RWPE1 (cell line): Measurements from ENCODE around the gene KMT2D.

Experiments used
- CTCF ChIA-PET: fragments of 350-600 bp; sonication (Branson Sonifier 250); formaldehyde crosslinking; extraction: SDS; loops from one replicate; lab custom pipeline; 2021; lab: Yijun Ruan, JAX
- POLR2A ChIA-PET: fragments of 400-600 bp; formaldehyde crosslinking; extraction: SDS; loops from one replicate; lab custom pipeline; 2020; ENCODE audit warnings: antibody characterized with exemption; ENCODE audit not compliant: low non-redundant PET; lab: Yijun Ruan, JAX
- DNase-seq: peaks from one replicate; pipeline ENCODE4 v3.0.0; 2012; ENCODE audit warnings: low spot score
- H3K27ac ChIP-seq: fragments of 450-650 bp; 2 replicates; pipeline ENCODE4 v1.5.1; 2017
- CTCF ChIP-seq: fragments of 450-650 bp; conservative IDR thresholded peaks from 2 replicates; pipeline ENCODE4 v1.5.1; 2017; ENCODE audit warnings: low read depth, mild to moderate bottlenecking

KMT2D gene

GRCh38 chr12:49050507-49051372, 9.9 kb downstream of the KMT2D start:
- POLR2A ChIA-PET: no interaction called here
- DNase-seq: no peak
- no peak for TF ChIP-seq CTCF
- H3K27ac ChIP-seq: no peak overlapping the region
- CTCF ChIA-PET: interaction anchor here (0.6 to 0.9 kb wide), 2 partner anchors 14 to 22 kb away, joined by 3 to 6 read pairs; no protein-coding TSS in a partner anchor

GRCh38 chr12:49049566-49050224, 10.9 kb downstream of the KMT2D start:
- POLR2A ChIA-PET: no interaction called here
- peak; percentile 70 for DNase-seq
- no peak overlapping the region for H3K27ac ChIP-seq
- TF ChIP-seq CTCF: no peak
- CTCF ChIA-PET: no interaction called here

GRCh38 chr12:49048953-49049352, 11.6 kb downstream of the KMT2D start:
- no peak overlapping the region for H3K27ac ChIP-seq
- DNase-seq: no peak
- TF ChIP-seq CTCF: no peak
- POLR2A ChIA-PET: no interaction called here
- CTCF ChIA-PET: no interaction called here

- no peak for DNase-seq
- POLR2A ChIA-PET: no interaction called here
- TF ChIP-seq CTCF: no peak
- H3K27ac ChIP-seq: no peak overlapping the region
- CTCF ChIA-PET: interaction anchor here (0.7 kb wide), 1 partner anchor 775 kb away, joined by 3 read pairs; no protein-coding TSS in a partner anchor
These were observed 14.3 kb downstream of the KMT2D start for GRCh38 chr12:49046129-49046895.

GRCh38 chr12:49044660-49045059, 15.9 kb downstream of the KMT2D start:
- H3K27ac ChIP-seq: no peak overlapping the region
- ChIA-PET POLR2A (no interaction called here), CTCF (interaction anchor here (0.5 to 0.7 kb wide), 5 partner anchors 17 to 1849 kb away, joined by 3 to 5 read pairs (median 4); partner anchors contain the start of gene ARF3)
- no peak for TF ChIP-seq CTCF
- no peak for DNase-seq

GRCh38 chr12:49043856-49044258, 16.7 kb downstream of the KMT2D start:
- ChIA-PET POLR2A (no interaction called here), CTCF (interaction anchor here (0.6 to 1.7 kb wide), 4 partner anchors 13 to 1848 kb away, joined by 3 to 4 read pairs (median 3); no protein-coding TSS in a partner anchor)
- TF ChIP-seq CTCF: peak; percentile 56
- no peak overlapping the region for H3K27ac ChIP-seq
- DNase-seq: no peak
